ENCODE measurements around the gene KLHDC8B. TPM values are rescaled to one million over a fixed set of nuclear protein-coding genes. Genes with fewer than 3 reads are reported as not detected.
A peak's percentile ranks its signal among the peaks of the same experiment; 100 is the strongest.

Gene KLHDC8B
- 10 to 100 TPM; 35.6 to 55.9 TPM for total RNA-seq
- long read RNA-seq, transcript KLHDC8B-201 (6 exons, 1,959 nt): major isoform, 31 of 45 reads
- long read RNA-seq, partial matches to known transcripts: 5 of 45 reads
- long read RNA-seq, other reads (novel, unspliced or antisense): 9 of 45 reads

- intact Hi-C loops (cut with DNase I): loop anchor here (2.0 to 5.0 kb wide), 3 partner anchors 106 to 278 kb away; partner anchors contain the start of gene C3orf62 (in 2 of the 2)
Measured at GRCh38 chr3:49171119-49171774, at the start of gene KLHDC8B. Gene KLHDC8B (plus strand): TSS chr3:49171598. CDS start chr3:49172770, 1,172 bp downstream.

GRCh38 chr3:49122022-49122421 lies 49.4 kb upstream of the KLHDC8B start:
- no peak for DNase-seq
- ATAC-seq: no peak
- intact Hi-C loops (cut with DNase I): no loop called here

More at GRCh38 chr3:49171119-49171774, at the start of gene KLHDC8B:
- DNase-seq (peak; percentile 91), ATAC-seq (peak; percentile 92 to 93)

GRCh38 chr3:49122451-49122850 lies 48.9 kb upstream of the KLHDC8B start:
- no peak for DNase-seq
- intact Hi-C loops (cut with DNase I): no loop called here
- ATAC-seq: no peak

- ATAC-seq (no peak), DNase-seq (no peak)
- intact Hi-C loops (cut with DNase I): no loop called here
Measured at GRCh38 chr3:49122886-49123545, 48.4 kb upstream of the KLHDC8B start.

- intact Hi-C loops (cut with DNase I): no loop called here
- no peak for ATAC-seq
- no peak for DNase-seq
Measured at GRCh38 chr3:49123687-49124086, 47.7 kb upstream of the KLHDC8B start.

- DNase-seq (no peak), ATAC-seq (no peak)
- intact Hi-C loops (cut with DNase I): no loop called here
Measured at GRCh38 chr3:49124203-49124602, 47.2 kb upstream of the KLHDC8B start.

GRCh38 chr3:49124991-49125670 lies 46.3 kb upstream of the KLHDC8B start:
- DNase-seq (no peak), ATAC-seq (no peak)
- intact Hi-C loops (cut with DNase I): no loop called here

- intact Hi-C loops (cut with DNase I): no loop called here
- no peak for DNase-seq
- ATAC-seq: no peak
Measured at GRCh38 chr3:49131040-49131439, 40.4 kb upstream of the KLHDC8B start.

GRCh38 chr3:49131576-49131975 lies 39.8 kb upstream of the KLHDC8B start:
- ATAC-seq: no peak
- intact Hi-C loops (cut with DNase I): no loop called here
- no peak for DNase-seq

- intact Hi-C loops (cut with DNase I): no loop called here
- ATAC-seq (no peak), DNase-seq (no peak)
Measured at GRCh38 chr3:49132073-49132436, 39.3 kb upstream of the KLHDC8B start.

- intact Hi-C loops (cut with DNase I): loop anchor here in 1 of 2 donors (1.0 kb wide), 1 partner anchor 38 kb away; the partner anchor contains the start of gene QRICH1
- ATAC-seq: peak; percentile 84 to 88
- peak; percentile 81 for DNase-seq
Measured at GRCh38 chr3:49132437-49133225, 38.8 kb upstream of the KLHDC8B start, which contains the start of gene LAMB2. Gene LAMB2 (minus strand): TSS chr3:49133050. CDS start chr3:49132867, 183 bp downstream.

GRCh38 chr3:49133226-49133951 lies 38.0 kb upstream of the KLHDC8B start:
- peak; percentile 89 for DNase-seq
- peak; percentile 87 to 89 for ATAC-seq
- intact Hi-C loops (cut with DNase I): loop anchor here in 1 of 2 donors (1.0 kb wide), 1 partner anchor 39 kb away; the partner anchor contains the start of gene QRICH1

GRCh38 chr3:49134471-49135265 lies 36.7 kb upstream of the KLHDC8B start:
- DNase-seq (no peak), ATAC-seq (no peak)
- intact Hi-C loops (cut with DNase I): no loop called here

- DNase-seq (no peak), ATAC-seq (no peak)
- intact Hi-C loops (cut with DNase I): no loop called here
Measured at GRCh38 chr3:49135499-49135898, 35.9 kb upstream of the KLHDC8B start.

GRCh38 chr3:49140080-49140479 lies 31.3 kb upstream of the KLHDC8B start:
- intact Hi-C loops (cut with DNase I): no loop called here
- DNase-seq: no peak
- no peak for ATAC-seq

- ATAC-seq: no peak
- intact Hi-C loops (cut with DNase I): no loop called here
- DNase-seq: no peak
Measured at GRCh38 chr3:49148159-49148558, 23.2 kb upstream of the KLHDC8B start.

GRCh38 chr3:49151610-49152009 lies 19.8 kb upstream of the KLHDC8B start:
- DNase-seq (no peak), ATAC-seq (no peak)
- intact Hi-C loops (cut with DNase I): no loop called here

All from left cardiac atrium (tissue), 4 donors.